Measurements from ENCODE around the gene USH2A.

- TF ChIP-seq CTCF (IDR thresholded peaks at IDR 0.05) (no peak), POLR2A (IDR thresholded peaks at IDR 0.05) (no peak), POLR2AphosphoS5 (IDR thresholded peaks at IDR 0.05) (no peak)
Measured at GRCh38 chr1:215887627-215888026, 535.6 kb downstream of the USH2A start.

All from gastroesophageal sphincter (tissue), 3 donors.